ENCODE data around the gene PLAAT2.

GRCh38 chr11:63510360-63511047 lies 52.7 kb downstream of the PLAAT2 start:
- TF ChIP-seq POLR2A (IDR thresholded peaks at IDR 0.05) = no peak
- TF ChIP-seq CTCF (IDR thresholded peaks at IDR 0.05) = no peak

All from uterus (tissue), 2 donors.